Uterus (tissue), 4 donors: ENCODE results near the gene RIMS4. TPM values are rescaled to one million over a fixed set of nuclear protein-coding genes. Genes with fewer than 3 reads are reported as not detected.

Source experiments
- DNase-seq, 2 donors: peaks; one replicate each; pipeline ENCODE4 v3.0.0-alpha.2; 2019 to 2020
- H3K27ac ChIP-seq, 2 donors: fragments of 200-600 bp; sonication (generic); 1 replicate in 1 of 2; 2 replicates in 1 of 2; pipeline ENCODE4 v1.5.1; 2016 to 2018
- H3K27me3 ChIP-seq, 2 donors: fragments of 200-600 bp; sonication (generic); one replicate each; pipeline ENCODE4 v1.5.1; 2018 to 2019; ENCODE audit warnings: control low read depth in 1 of 2
- H3K36me3 ChIP-seq, 2 donors: fragments of 200-600 bp; sonication (generic); one replicate each; pipeline ENCODE4 v1.5.1; 2019; ENCODE audit warnings: control low read depth in 1 of 2
- H3K4me1 ChIP-seq, 2 donors: fragments of 200-600 bp; sonication (generic); one replicate each; pipeline ENCODE4 v1.5.1; 2018 to 2019; ENCODE audit warnings: control low read depth in 1 of 2
- H3K4me3 ChIP-seq, 2 donors: fragments of 200-600 bp; sonication (generic); 1 replicate in 1 of 2; 2 replicates in 1 of 2; pipeline ENCODE4 v1.5.1; 2018 to 2019; ENCODE audit warnings: mild to moderate bottlenecking in 1 of 2
- H3K9me3 ChIP-seq, 2 donors: fragments of 200-600 bp; sonication (generic); one replicate each; pipeline ENCODE4 v1.5.1; 2019; ENCODE audit warnings: control low read depth in 1 of 2
- CTCF ChIP-seq, 4 experiments: fragments of 200-600 bp in 2 of 4; fragments of 450-650 bp in 2 of 4; sonication (generic) in 2 of 4; IDR thresholded peaks; one replicate each; pipeline ENCODE4 v1.5.1; 2016 to 2019; ENCODE audit warnings: antibody characterized with exemption in 4 of 4, mild to moderate bottlenecking in 2 of 4, moderate library complexity in 1 of 4
- POLR2A ChIP-seq, 2 donors: fragments of 450-650 bp; IDR thresholded peaks; one replicate each; pipeline ENCODE4 v1.6.1; 2016; ENCODE audit warnings: antibody characterized with exemption in 2 of 2, mild to moderate bottlenecking in 1 of 2, moderate library complexity in 1 of 2
- intact Hi-C: fragments of 100-400 bp; cut with DNase I; formaldehyde crosslinking; loops from one replicate; pipeline ENCODE4 v1.15.1; 2023; ENCODE audit warnings: low total_unique reads
- total RNA-seq, 4 donors: library from RNA; depleted of rRNA in 3 of 4; stranded (reverse); fragments of >200 nt in 3 of 4; gene quantifications; one replicate each; pipeline versions ENCODE4 v1.1.0 to v1.2.4, GENCODE V29; 2014 to 2023
- donor health status: DM: yes; HTN: yes; CAD: no.

Gene RIMS4
- total RNA-seq, 4 donors from 2014 or later, result 0.26 to 5.3 (median 0.61) TPM

GRCh38 chr20:44843876-44844275 lies 33.5 kb upstream of the RIMS4 start:
- intact Hi-C loops, result no loop called here
- no peaks in the 10 kb centered on the region for H3K4me1 ChIP-seq
- no peak for DNase-seq
- no peaks in the 10 kb centered on the region for H3K27me3 ChIP-seq
- H3K27ac ChIP-seq, result no peak overlapping the region
- no peak for TF ChIP-seq CTCF (IDR thresholded peaks at IDR 0.05)
- no peak for TF ChIP-seq POLR2A (IDR thresholded peaks at IDR 0.05)
- no peaks in the 10 kb centered on the region for H3K9me3 ChIP-seq
- H3K4me3 ChIP-seq, result no peak overlapping the region
- H3K36me3 ChIP-seq, result no peaks in the 10 kb centered on the region

- no peaks in the 10 kb centered on the region for H3K36me3 ChIP-seq
- intact Hi-C loops, result no loop called here
- H3K27me3 ChIP-seq, result peaks cover 0 to 6% of the 10 kb centered on the region in 2 donors
- no peaks in the 10 kb centered on the region for H3K9me3 ChIP-seq
- TF ChIP-seq POLR2A (IDR thresholded peaks at IDR 0.05) (no peak), CTCF (IDR thresholded peaks at IDR 0.05) (no peak)
- H3K27ac ChIP-seq, result no peak overlapping the region
- DNase-seq, result no peak
- no peaks in the 10 kb centered on the region for H3K4me1 ChIP-seq
- H3K4me3 ChIP-seq, result no peak overlapping the region
Measured at GRCh38 chr20:44841955-44842354, 31.6 kb upstream of the RIMS4 start.

- Histone ChIP-seq H3K36me3 (no peaks in the 10 kb centered on the region), H3K4me1 (no peaks in the 10 kb centered on the region), H3K4me3 (no peak overlapping the region), H3K9me3 (no peaks in the 10 kb centered on the region), H3K27ac (no peak overlapping the region), H3K27me3 (peaks cover 0 to 6% of the 10 kb centered on the region in 2 donors)
- DNase-seq, result no peak
- no peak for TF ChIP-seq POLR2A (IDR thresholded peaks at IDR 0.05)
- TF ChIP-seq CTCF (IDR thresholded peaks at IDR 0.05), result no peak
- intact Hi-C loops, result no loop called here
Measured at GRCh38 chr20:44840826-44841225, 30.5 kb upstream of the RIMS4 start.

GRCh38 chr20:44839481-44839880 lies 29.1 kb upstream of the RIMS4 start:
- H3K4me1 ChIP-seq, result no peaks in the 10 kb centered on the region

GRCh38 chr20:44838521-44838920 lies 28.2 kb upstream of the RIMS4 start:
- DNase-seq, result no peak
- no peaks in the 10 kb centered on the region for H3K9me3 ChIP-seq
- TF ChIP-seq CTCF (IDR thresholded peaks at IDR 0.05), result no peak
- no peak for TF ChIP-seq POLR2A (IDR thresholded peaks at IDR 0.05)
- H3K27me3 ChIP-seq, result peaks cover 0 to 6% of the 10 kb centered on the region in 2 donors
- H3K36me3 ChIP-seq, result no peaks in the 10 kb centered on the region
- no peaks in the 10 kb centered on the region for H3K4me1 ChIP-seq
- intact Hi-C loops, result no loop called here
- no peak overlapping the region for H3K27ac ChIP-seq
- no peak overlapping the region for H3K4me3 ChIP-seq

More at GRCh38 chr20:44839481-44839880, 29.1 kb upstream of the RIMS4 start:
- Histone ChIP-seq H3K27ac (no peak overlapping the region), H3K36me3 (no peaks in the 10 kb centered on the region), H3K9me3 (no peaks in the 10 kb centered on the region), H3K27me3 (peaks cover 0 to 6% of the 10 kb centered on the region in 2 donors), H3K4me3 (no peak overlapping the region)
- intact Hi-C loops, result no loop called here
- no peak for TF ChIP-seq POLR2A (IDR thresholded peaks at IDR 0.05)
- no peak for TF ChIP-seq CTCF (IDR thresholded peaks at IDR 0.05)
- DNase-seq, result no peak
